Measurements from ENCODE around the gene C10orf62.

C10orf62 gene, protein sequence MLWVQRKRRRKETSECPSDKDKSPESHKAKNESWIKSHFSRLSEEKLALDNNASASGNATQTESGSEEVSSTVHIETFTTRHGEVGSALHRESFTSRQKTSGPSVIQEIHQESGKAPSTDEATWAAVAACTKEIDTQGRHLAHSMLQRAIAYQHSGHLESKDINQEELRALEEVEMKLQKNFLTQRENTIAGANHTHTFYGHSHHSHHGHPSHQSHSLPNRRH

DNA sequence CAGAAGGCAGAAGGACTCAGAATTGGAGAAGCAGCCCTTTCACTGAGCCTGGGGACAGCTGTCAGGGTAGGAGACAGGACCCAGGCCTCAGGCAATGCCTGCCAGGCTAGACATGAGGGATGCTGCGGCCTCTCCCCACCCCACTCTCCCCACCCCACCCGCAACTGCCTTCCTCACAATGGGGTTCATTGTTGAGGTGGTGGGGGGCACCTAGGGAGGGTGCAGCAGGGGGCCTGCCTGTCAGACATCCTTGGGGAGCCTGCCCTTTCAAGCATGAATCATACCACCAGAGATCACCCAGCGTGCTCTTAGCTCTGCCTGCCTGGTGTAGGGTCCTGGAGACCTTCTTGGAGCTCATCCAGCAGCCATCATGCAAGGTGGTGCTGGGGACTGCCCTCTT lies at the start of gene C10orf62:
C10orf62 (plus strand) TSS at position 243 of the 400 bp plus-strand sequence. CDS start 177 bp downstream, outside the sequence.
- no peak for TF ChIP-seq ZFX (IDR thresholded peaks at IDR 0.05)
- TF ChIP-seq, protein P1, sequence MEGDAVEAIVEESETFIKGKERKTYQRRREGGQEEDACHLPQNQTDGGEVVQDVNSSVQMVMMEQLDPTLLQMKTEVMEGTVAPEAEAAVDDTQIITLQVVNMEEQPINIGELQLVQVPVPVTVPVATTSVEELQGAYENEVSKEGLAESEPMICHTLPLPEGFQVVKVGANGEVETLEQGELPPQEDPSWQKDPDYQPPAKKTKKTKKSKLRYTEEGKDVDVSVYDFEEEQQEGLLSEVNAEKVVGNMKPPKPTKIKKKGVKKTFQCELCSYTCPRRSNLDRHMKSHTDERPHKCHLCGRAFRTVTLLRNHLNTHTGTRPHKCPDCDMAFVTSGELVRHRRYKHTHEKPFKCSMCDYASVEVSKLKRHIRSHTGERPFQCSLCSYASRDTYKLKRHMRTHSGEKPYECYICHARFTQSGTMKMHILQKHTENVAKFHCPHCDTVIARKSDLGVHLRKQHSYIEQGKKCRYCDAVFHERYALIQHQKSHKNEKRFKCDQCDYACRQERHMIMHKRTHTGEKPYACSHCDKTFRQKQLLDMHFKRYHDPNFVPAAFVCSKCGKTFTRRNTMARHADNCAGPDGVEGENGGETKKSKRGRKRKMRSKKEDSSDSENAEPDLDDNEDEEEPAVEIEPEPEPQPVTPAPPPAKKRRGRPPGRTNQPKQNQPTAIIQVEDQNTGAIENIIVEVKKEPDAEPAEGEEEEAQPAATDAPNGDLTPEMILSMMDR (conservative IDR thresholded peaks at IDR 0.05) = no peak
- H3K27ac ChIP-seq = no peak within 1 kb of the TSS

DNA sequence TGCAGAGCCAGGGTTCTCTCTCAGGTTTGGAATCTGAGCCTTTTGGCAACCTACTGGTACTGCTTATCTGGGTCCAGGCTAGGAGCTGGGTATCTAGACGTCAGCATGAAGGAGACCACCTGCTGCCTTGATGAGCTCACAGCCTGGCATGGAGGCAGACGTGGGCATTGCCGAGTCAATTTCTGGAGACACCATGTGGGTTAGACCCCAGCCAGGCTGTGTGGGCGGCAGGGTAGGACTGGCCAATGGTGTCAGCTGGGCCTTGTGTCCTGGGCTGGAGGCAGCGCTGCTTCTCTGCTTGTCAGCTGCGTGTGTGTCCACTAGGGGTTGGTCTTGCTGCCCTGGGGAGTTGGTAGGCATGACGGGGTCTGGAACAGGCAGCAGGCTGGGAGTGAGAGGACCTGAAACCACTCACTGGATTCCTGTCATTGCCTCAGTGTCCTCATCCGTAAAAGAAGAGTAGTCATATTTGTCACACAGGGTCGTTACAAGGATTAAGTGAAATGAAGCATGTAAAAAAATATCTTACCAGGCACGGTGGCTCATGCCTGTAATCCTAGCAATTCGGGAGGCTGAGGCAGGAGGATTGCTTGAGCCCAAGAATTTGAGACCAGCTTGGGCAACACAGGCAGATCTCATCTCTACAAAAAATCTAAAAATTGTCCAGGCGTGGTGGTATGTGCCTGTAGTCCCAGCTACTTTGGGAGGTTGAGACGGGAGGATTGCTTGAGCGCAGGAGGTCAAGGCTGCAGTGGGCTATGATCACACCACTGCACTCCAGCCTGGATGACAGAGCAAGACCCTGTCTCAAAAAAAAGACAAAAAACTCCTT lies 48.6 kb upstream of the C10orf62 start:
- H3K27ac ChIP-seq = no peak overlapping the region
- TF ChIP-seq, protein P1 (conservative IDR thresholded peaks at IDR 0.05) = no peak
- no peak for TF ChIP-seq ZFX (IDR thresholded peaks at IDR 0.05)

DNA sequence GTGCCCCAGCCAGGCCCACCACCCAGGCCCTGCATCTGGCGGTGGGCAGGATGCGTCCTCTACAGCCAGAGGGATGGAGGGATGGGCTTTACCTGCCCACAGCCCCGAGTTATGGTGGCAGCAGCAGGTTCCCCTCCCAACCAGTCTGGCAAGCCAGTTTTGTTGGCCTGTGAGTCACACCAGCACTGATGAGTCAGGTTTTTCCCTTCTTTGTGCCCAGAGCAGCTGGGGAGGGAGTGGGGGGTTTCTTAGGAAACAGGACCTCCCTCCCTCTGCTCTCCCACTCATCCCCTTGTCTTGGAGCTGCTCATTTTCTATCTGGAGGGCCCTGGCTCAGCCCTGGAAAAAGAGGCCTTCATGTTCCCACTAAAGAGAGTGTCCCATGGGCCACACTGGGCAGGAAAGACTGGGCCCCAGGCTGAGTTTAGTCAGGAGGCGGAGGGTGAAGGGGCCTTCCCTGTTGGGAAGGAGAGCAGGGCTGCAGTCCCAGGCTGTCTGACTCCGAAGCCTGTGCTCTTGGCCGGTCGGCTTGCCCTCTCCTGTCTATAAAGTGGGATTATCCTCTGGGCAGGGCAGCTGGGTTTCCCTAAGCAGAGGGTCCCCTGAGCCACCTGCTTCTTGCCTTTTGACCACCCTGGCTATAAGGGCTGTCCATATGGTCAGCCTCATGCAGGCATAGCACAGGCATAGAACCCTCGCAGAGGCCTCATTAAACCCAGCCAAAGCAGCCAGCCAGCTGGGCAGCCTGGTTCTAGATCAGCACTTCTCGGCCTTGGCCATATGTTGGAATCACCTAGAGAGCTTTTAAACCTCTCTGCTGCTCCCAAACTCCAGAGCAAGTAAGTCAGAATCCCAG lies 47.1 kb upstream of the C10orf62 start:
- TF ChIP-seq, protein P1 (conservative IDR thresholded peaks at IDR 0.05) = no peak
- TF ChIP-seq ZFX (IDR thresholded peaks at IDR 0.05) = no peak
- H3K27ac ChIP-seq = peak overlapping the region; percentile 36

DNA sequence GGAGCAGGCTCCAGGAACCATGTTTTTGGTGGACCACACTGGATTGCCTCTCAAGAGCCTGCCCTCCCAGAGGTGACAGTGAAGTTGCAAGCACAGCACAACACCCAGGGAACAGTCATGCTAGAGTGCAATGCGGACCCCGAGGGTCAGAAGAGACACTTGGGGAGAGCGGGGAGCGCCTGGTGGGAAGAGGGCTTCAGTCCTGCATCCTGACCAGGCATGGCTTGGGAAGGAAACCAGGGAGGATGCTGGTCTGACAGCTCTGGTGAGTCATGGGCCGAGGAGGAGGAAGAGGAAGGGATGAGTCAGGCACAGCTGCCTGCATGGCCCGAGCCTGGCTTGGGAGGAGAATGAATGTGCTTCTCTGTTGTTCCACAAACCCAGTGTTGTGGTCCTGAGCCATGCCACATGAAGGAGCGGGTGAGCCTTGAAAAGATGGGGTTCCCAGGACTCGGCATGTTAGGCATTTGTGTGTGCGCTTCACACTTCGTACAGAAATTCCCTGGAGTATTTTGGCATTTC lies 46.4 kb upstream of the C10orf62 start:
- H3K27ac ChIP-seq = peak overlapping the region; percentile 36; the same call in 1 of the 2 replicates
- no peak for TF ChIP-seq ZFX (IDR thresholded peaks at IDR 0.05)
- TF ChIP-seq, protein P1 (conservative IDR thresholded peaks at IDR 0.05) = no peak

DNA sequence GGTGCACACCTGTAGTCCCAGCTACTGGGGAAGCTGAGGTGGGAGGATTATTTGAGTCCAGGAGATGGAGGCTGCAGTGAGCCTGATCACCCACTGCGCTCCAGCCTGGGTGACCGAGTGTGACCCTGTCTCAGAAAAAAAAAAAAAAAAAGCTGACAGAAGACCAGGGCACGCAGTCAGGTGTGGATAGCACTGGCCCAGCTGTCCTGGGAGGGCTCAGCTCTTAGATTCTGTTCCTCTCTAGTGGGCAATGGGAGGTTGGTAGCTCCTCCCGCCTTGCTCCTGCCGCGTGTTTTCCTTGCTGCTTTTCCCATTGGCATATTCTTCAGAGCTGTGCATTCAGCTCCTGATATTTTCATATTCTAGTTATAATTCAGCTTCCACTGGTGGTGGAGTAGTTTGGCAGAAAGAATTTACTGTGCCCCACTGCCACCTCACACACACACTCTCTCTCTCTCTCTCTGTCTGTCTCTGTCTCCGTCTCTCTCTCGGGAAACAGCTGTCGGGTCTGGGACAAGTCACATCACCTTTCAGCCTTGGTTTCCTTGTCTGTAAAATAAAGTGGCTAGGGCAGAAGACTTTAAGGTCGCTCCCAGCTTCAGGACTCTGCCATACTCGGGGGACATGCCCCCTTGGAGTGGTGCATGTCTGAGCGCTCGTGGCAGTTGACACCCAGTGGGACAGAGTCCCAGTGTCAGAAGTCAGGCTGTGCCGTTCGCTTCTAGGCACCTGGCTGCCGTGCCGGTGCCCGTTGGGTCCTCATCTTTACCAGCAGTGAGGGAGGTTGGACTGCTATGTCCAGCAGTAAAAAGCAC lies 42.9 kb upstream of the C10orf62 start:
- no peak for TF ChIP-seq ZFX (IDR thresholded peaks at IDR 0.05)
- TF ChIP-seq, protein P1 (conservative IDR thresholded peaks at IDR 0.05) = no peak
- no peak overlapping the region for H3K27ac ChIP-seq

DNA sequence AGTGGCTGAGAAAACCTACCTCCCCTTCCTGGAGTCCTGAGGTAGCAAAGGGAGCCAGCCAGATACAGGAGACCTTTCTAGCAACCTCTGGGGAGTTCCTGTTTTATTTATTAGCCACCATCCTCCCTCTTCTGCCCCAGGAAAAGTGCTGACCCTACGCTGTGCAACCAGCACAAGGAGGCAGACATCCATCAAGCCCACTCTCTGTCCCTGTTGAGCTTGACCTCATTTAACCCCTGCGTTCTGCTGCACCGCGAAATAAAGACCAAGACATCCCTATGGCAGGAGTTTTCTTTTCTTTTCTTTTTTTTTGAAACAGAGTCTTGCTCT lies 42.3 kb upstream of the C10orf62 start:
- TF ChIP-seq ZFX (IDR thresholded peaks at IDR 0.05) = no peak
- TF ChIP-seq, protein P1 (conservative IDR thresholded peaks at IDR 0.05) = no peak
- no peak overlapping the region for H3K27ac ChIP-seq

Data from C4-2B (cell line).